ENCODE data around the gene MASP2. TPM values are rescaled to one million over a fixed set of nuclear protein-coding genes. Genes with fewer than 3 reads are reported as not detected.
"Not testable (repeated sequence)": the region's sequence is repeated elsewhere in the genome, so short reads cannot be mapped to it uniquely, and the experiment has no call there.

The MASP2 gene
- total RNA-seq, 4 donors from 2014 or later: 0.53 TPM; not detected in 3

GRCh38 chr1:11012260-11013159, 34.5 kb downstream of the MASP2 start, which contains the start of gene TARDBP:
TSS of gene TARDBP (plus strand) at chr1:11012654. CDS start at chr1:11013728, 1,074 bp downstream.
- 0% methylated on average over 68 of the region's 94 CpGs for WGBS
- Histone ChIP-seq H3K27ac (peak within 1 kb of the TSS; percentile 99), H3K36me3 (peaks cover 38% of the 10 kb centered on the region), H3K27me3 (no peaks in the 10 kb centered on the region), H3K9me3 (no peaks in the 10 kb centered on the region), H3K4me3 (peak within 1 kb of the TSS; percentile 99), H3K4me1 (peaks cover 33% of the 10 kb centered on the region)
- DNase-seq (ENCODE audit: low spot score in 2 of 2): peak; percentile 89 to 94
- TF ChIP-seq POLR2A (IDR thresholded peaks at IDR 0.05) (peak; percentile 85 to 96), POLR2AphosphoS5 (IDR thresholded peaks at IDR 0.05) (peak; percentile 76 to 95 (median 84)), CTCF (IDR thresholded peaks at IDR 0.05) (no peak), EP300 (IDR thresholded peaks at IDR 0.05) (no peak)

- 95% methylated on average over 1 of the region's 1 CpG for WGBS
- Histone ChIP-seq H3K4me1 (no peaks in the 10 kb centered on the region), H3K9me3 (no peaks in the 10 kb centered on the region), H3K36me3 (no peaks in the 10 kb centered on the region), H3K27me3 (no peaks in the 10 kb centered on the region), H3K4me3 (no peak overlapping the region), H3K27ac (no peak overlapping the region)
- TF ChIP-seq CTCF (IDR thresholded peaks at IDR 0.05): no peak
- no peak for TF ChIP-seq POLR2AphosphoS5 (IDR thresholded peaks at IDR 0.05)
- TF ChIP-seq EP300 (IDR thresholded peaks at IDR 0.05): no peak
- TF ChIP-seq POLR2A (IDR thresholded peaks at IDR 0.05): no peak
- no peak for DNase-seq (ENCODE audit: low spot score in 2 of 2)
Observed at GRCh38 chr1:11000526-11000925, 46.5 kb downstream of the MASP2 start.

GRCh38 chr1:10996100-10996499, 50.9 kb downstream of the MASP2 start:
- DNase-seq (ENCODE audit: low spot score in 2 of 2): no peak
- no peaks in the 10 kb centered on the region for H3K36me3 ChIP-seq
- H3K9me3 ChIP-seq: no peaks in the 10 kb centered on the region
- no peak for TF ChIP-seq EP300 (IDR thresholded peaks at IDR 0.05)
- no peak for TF ChIP-seq CTCF (IDR thresholded peaks at IDR 0.05)
- TF ChIP-seq POLR2A (IDR thresholded peaks at IDR 0.05): no peak
- no peak for TF ChIP-seq POLR2AphosphoS5 (IDR thresholded peaks at IDR 0.05)
- no peak overlapping the region for H3K4me3 ChIP-seq
- WGBS: 89% methylated on average over 3 of the region's 3 CpGs
- no peak overlapping the region for H3K27ac ChIP-seq
- H3K4me1 ChIP-seq: no peaks in the 10 kb centered on the region
- H3K27me3 ChIP-seq: no peaks in the 10 kb centered on the region

- no peaks in the 10 kb centered on the region for H3K27me3 ChIP-seq
- no peak overlapping the region for H3K4me3 ChIP-seq
- no peaks in the 10 kb centered on the region for H3K36me3 ChIP-seq
- 77% methylated on average over 4 of the region's 4 CpGs for WGBS
- TF ChIP-seq POLR2AphosphoS5 (IDR thresholded peaks at IDR 0.05): no peak
- TF ChIP-seq EP300 (IDR thresholded peaks at IDR 0.05): no peak
- no peak for TF ChIP-seq POLR2A (IDR thresholded peaks at IDR 0.05)
- TF ChIP-seq CTCF (IDR thresholded peaks at IDR 0.05): no peak
- no peaks in the 10 kb centered on the region for H3K9me3 ChIP-seq
- no peak for DNase-seq (ENCODE audit: low spot score in 2 of 2)
- H3K4me1 ChIP-seq: no peaks in the 10 kb centered on the region
- H3K27ac ChIP-seq: no peak overlapping the region
Observed at GRCh38 chr1:10992864-10993263, 54.2 kb downstream of the MASP2 start.

GRCh38 chr1:10992004-10992403, 55.0 kb downstream of the MASP2 start:
- H3K27ac ChIP-seq; H3K27me3 ChIP-seq; DNase-seq (ENCODE audit: low spot score in 2 of 2); H3K4me3 ChIP-seq; H3K36me3 ChIP-seq; H3K9me3 ChIP-seq; H3K4me1 ChIP-seq: not testable (repeated sequence)
- 85% methylated on average over 2 of the region's 2 CpGs for WGBS
